Left ventricle myocardium inferior (tissue), 1 donor: ENCODE measurements around the gene EXOSC5. TPM values are rescaled to one million over a fixed set of nuclear protein-coding genes. Genes with fewer than 3 reads are reported as not detected.
"Not testable (repeated sequence)": the region's sequence is repeated elsewhere in the genome, so short reads cannot be mapped to it uniquely, and the experiment has no call there.

Source experiments
- DNase-seq: peaks from one replicate; pipeline ENCODE4 v3.0.0-alpha.2; 2020
- H3K27ac ChIP-seq: fragments of 200-600 bp; replicated peaks from 2 replicates; pipeline ENCODE4 v1.8.0; 2021
- H3K27me3 ChIP-seq: fragments of 200-600 bp; 2 replicates; pipeline ENCODE4 v1.8.0; 2021; ENCODE audit warnings: low read depth
- H3K36me3 ChIP-seq: fragments of 200-600 bp; 2 replicates; pipeline ENCODE4 v1.8.0; 2021
- H3K4me1 ChIP-seq: fragments of 200-600 bp; 2 replicates; pipeline ENCODE4 v1.8.0; 2021
- H3K4me3 ChIP-seq: fragments of 200-600 bp; 2 replicates; pipeline ENCODE4 v1.8.0; 2021; ENCODE audit warnings: mild to moderate bottlenecking, moderate library complexity
- H3K9me3 ChIP-seq: fragments of 200-600 bp; replicated peaks from 2 replicates; pipeline ENCODE4 v1.8.0; 2021
- intact Hi-C: fragments of 100-400 bp; cut with micrococcal nuclease; formaldehyde crosslinking; loops from one replicate; pipeline ENCODE4 v1.11.0; 2022
- total RNA-seq: library from RNA; stranded (reverse); fragmentation: NEBNext Ultra II Directional; extraction: Animal tissue kit (Norgen Biotek cat#: 25700); gene quantifications from one replicate; pipeline ENCODE4 v1.2.1, GENCODE V29; 2021
- TF ChIP-seq, protein P1 (sequence below): fragments of 200-600 bp; IDR thresholded peaks from 2 replicates; pipeline ENCODE4 v1.8.0; 2021; ENCODE audit warnings: antibody characterized with exemption, mild to moderate bottlenecking, borderline replicate concordance
- donor health status: DM: no; HTN: yes; CAD: no; lungs with severe emphysema.

Gene EXOSC5
- total RNA-seq, 1 donor from 2014 or later: 17.4 TPM

DNA sequence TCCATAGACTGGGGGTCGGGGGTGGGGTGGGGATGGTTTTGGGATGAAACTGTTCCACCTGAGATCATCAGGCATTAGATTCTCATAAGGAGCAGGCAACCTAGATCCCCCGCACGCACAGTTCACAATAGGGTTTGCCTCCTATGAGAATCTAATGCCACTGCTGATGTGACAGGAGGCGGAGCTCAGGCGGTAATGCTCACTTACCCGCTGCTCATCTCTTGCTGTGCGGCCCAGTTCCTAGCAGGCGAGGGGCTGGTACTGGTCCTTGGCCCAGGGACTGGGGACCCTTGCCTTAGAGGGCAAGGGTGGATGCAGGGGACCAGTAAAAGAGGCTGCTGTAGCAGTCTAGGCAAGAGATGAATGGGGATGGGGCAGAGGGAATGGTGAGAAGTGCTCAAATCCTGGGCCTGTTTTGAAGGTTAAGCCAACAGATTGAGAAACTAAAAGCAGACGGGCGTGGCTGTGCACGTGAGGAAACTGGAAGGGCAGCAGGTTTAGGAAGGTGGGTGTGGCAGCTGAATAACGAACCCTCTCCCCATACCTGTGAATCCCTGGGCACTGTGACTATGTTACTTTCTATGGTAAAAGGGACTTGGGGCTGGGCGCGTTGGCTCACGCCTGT is 44.3 kb upstream of the EXOSC5 start:
- Histone ChIP-seq H3K4me1 (peaks cover 32% of the 10 kb centered on the region), H3K4me3 (no peak overlapping the region), H3K27ac (no peak overlapping the region), H3K9me3 (no peaks in the 10 kb centered on the region), H3K27me3 (peaks cover 15% of the 10 kb centered on the region), H3K36me3 (peaks cover 18% of the 10 kb centered on the region)
- DNase-seq: no peak
- TF ChIP-seq, protein P1, sequence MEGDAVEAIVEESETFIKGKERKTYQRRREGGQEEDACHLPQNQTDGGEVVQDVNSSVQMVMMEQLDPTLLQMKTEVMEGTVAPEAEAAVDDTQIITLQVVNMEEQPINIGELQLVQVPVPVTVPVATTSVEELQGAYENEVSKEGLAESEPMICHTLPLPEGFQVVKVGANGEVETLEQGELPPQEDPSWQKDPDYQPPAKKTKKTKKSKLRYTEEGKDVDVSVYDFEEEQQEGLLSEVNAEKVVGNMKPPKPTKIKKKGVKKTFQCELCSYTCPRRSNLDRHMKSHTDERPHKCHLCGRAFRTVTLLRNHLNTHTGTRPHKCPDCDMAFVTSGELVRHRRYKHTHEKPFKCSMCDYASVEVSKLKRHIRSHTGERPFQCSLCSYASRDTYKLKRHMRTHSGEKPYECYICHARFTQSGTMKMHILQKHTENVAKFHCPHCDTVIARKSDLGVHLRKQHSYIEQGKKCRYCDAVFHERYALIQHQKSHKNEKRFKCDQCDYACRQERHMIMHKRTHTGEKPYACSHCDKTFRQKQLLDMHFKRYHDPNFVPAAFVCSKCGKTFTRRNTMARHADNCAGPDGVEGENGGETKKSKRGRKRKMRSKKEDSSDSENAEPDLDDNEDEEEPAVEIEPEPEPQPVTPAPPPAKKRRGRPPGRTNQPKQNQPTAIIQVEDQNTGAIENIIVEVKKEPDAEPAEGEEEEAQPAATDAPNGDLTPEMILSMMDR: no peak
- intact Hi-C loops: no loop called here

DNA sequence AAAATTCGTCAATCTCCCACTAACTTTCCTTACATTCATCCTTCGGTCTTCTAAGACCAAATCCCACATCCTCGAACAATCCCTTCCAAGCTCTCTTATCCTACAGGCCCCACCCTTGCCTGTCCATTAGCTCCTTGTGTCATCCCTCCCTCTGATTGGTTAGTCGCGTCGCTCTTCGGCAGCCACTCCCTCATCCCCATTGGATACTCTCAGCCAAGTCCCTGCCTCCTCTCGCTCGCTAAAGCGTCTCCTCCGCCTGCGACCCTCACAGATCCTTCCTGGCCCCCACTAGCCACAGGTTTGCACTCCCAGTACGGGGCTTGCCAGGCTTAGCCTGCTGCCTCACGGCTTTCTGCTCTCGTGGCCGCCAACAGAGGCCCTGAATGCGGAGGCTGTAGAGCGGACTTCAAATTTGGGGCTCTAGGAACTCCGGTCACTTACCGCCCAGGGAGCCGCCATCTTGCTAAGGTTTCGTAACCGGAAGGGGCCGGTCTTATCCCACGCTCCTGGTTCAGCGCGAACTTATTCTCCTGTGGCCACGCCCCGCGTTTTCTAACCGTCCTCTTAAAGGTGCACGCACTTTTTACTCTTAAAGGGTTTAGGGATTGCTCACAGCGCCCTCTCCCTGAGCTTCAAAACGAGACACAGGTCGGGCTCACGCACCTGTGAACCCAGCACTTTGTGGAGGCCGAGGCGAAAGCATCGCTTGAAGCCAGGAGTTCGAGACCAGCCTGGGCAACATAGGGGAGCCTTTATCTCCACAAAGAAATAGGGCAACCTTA is 42.5 kb upstream of the EXOSC5 start, which contains the start of gene DMAC2:
Gene DMAC2 (minus strand): TSS at position 472 of the 782 bp plus-strand sequence. CDS start 13 bp downstream, at position 459.
- TF ChIP-seq, protein P1: peak; percentile 65
- H3K27me3 ChIP-seq: no peaks in the 10 kb centered on the region
- no peaks in the 10 kb centered on the region for H3K9me3 ChIP-seq
- intact Hi-C loops: no loop called here
- H3K27ac ChIP-seq: peak within 1 kb of the TSS; percentile 98
- H3K4me1 ChIP-seq: peaks cover 30% of the 10 kb centered on the region
- peak within 1 kb of the TSS; percentile 83 for H3K4me3 ChIP-seq
- DNase-seq: peak; percentile 98
- H3K36me3 ChIP-seq: peaks cover 36% of the 10 kb centered on the region

DNA sequence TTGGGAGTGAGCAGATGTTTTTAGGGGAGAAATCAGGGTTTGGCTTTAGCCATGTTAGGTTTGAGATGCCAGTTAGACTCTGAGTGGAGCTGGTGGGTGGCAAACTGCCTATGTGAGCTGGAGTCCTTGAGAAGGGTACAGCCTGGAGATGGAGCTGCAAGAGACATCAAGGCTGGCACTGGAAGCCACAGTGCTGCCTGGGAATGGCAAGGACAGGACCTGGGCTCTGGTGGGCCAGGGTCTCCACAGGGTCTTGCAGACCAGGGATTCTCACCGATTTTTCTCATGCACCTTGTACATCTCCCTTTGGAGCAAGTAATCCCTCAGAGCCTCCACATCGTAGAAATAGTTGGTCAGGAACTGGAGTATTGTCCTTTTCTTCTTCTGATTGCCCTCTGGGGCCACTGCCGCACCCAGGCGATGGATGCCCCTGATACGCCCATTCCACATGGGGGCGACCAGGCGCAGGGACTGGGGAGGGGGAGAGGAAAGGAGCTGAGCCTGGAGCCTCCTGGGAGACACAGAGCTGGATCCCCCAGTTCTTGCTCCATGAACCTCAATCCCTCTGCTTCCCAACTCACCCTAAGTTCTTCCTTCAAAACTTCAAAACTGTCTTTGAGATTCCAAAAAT is 40.9 kb upstream of the EXOSC5 start:
- no peak overlapping the region for H3K27ac ChIP-seq
- H3K9me3 ChIP-seq: no peaks in the 10 kb centered on the region
- H3K4me3 ChIP-seq: no peak overlapping the region
- no peaks in the 10 kb centered on the region for H3K27me3 ChIP-seq
- H3K4me1 ChIP-seq: peaks cover 31% of the 10 kb centered on the region
- TF ChIP-seq, protein P1: no peak
- H3K36me3 ChIP-seq: peaks cover 47% of the 10 kb centered on the region
- DNase-seq: no peak
- intact Hi-C loops: no loop called here

DNA sequence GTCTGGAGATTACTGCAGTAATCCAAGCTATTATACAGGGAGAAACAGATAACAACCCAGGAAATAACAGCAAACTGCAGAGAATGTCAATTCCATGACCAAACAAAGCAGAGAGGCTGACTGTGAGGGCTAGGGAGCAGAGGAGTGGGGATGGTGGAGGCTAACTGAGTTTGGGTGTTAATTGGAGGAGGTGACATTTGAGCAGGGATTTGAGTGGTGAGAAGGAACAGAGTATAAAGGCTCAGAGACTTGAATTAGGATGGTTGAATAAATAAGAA is 39.5 kb upstream of the EXOSC5 start:
- TF ChIP-seq, protein P1: no peak
- H3K36me3 ChIP-seq: peaks cover 51% of the 10 kb centered on the region
- intact Hi-C loops: no loop called here

DNA sequence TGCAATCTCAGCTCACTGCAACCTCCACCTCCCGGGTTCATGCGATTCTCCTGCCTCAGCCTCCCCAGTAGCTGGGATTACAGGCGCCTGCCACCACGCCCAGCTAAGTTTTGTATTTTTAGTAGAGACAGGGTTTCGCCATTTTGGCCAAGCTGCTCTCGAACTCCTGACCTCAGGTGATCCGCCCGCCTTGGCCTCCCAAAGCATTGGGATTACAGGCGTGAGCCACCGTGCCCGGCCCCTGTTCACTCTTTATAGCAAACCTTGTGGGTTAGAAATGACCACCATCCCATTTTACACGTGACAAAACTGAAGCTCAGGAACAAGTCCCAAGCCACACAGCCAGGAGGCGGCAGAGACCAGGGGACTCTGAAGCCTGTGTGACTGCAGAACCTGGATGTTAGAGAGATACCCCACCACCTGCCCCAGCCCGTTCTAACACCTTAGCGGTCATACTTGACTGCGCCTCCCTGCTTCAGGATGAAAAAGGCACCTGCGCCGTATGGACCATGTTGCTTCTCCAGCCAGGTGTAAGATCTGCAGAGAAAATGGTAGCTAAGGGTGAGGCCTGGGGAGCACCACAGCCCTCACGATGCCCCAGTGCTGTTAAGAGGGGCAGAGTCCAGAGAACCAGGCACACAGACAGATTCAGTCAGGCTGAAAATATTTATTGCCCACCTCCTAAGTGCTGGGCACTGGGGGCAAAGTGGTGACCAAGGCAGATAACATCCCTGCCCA is 38.9 kb upstream of the EXOSC5 start:
- intact Hi-C loops: no loop called here
- Histone ChIP-seq H3K4me3 (no peak overlapping the region), H3K36me3 (peaks cover 54% of the 10 kb centered on the region), H3K9me3 (no peaks in the 10 kb centered on the region), H3K27ac (no peak overlapping the region), H3K27me3 (no peaks in the 10 kb centered on the region), H3K4me1 (peaks cover 41% of the 10 kb centered on the region)
- TF ChIP-seq, protein P1: no peak
- DNase-seq: no peak

More for the DNA sequence above, 39.5 kb upstream of the EXOSC5 start:
- peaks cover 36% of the 10 kb centered on the region for H3K4me1 ChIP-seq
- no peaks in the 10 kb centered on the region for H3K9me3 ChIP-seq
- DNase-seq: no peak
- no peak overlapping the region for H3K4me3 ChIP-seq
- no peak overlapping the region for H3K27ac ChIP-seq
- H3K27me3 ChIP-seq: no peaks in the 10 kb centered on the region

DNA sequence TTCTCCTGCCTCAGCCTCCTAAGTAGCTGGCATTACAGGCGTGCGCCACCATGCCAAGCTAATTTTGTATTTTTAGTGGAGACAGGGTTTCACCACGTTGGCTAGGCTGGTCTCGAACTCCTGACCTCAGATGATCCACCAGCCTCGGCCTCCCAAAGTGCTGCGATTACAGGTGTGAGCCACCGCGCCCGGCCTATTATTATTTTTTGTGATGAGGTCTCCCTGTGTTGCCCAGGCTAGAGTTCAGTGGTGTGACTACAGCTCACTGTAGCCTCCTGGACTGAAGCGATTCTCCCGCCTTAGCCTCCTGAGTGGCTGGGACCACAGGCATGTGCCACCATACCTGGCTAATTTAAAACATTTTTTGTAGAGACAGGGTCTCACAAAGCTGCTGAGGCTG is 38.2 kb upstream of the EXOSC5 start:
- H3K27me3 ChIP-seq, intact Hi-C loops, H3K4me3 ChIP-seq, H3K27ac ChIP-seq, DNase-seq, H3K9me3 ChIP-seq: not testable (repeated sequence)
- H3K4me1 ChIP-seq: peaks cover 47% of the 10 kb centered on the region
- H3K36me3 ChIP-seq: peaks cover 58% of the 10 kb centered on the region
